Activated CD4-positive, alpha-beta T cell treated with anti-CD3 and anti-CD28 coated beads for 4 hours (primary cell): ENCODE measurements around the gene RASD2.

ENCODE experiments used
- DNase-seq, 2 donors: peaks; one replicate each; pipeline ENCODE4 v3.0.0-alpha.2; 2020

RASD2 gene

GRCh38 chr22:35587896-35588295 lies 47.3 kb downstream of the RASD2 start:
- DNase-seq = no peak

DNA sequence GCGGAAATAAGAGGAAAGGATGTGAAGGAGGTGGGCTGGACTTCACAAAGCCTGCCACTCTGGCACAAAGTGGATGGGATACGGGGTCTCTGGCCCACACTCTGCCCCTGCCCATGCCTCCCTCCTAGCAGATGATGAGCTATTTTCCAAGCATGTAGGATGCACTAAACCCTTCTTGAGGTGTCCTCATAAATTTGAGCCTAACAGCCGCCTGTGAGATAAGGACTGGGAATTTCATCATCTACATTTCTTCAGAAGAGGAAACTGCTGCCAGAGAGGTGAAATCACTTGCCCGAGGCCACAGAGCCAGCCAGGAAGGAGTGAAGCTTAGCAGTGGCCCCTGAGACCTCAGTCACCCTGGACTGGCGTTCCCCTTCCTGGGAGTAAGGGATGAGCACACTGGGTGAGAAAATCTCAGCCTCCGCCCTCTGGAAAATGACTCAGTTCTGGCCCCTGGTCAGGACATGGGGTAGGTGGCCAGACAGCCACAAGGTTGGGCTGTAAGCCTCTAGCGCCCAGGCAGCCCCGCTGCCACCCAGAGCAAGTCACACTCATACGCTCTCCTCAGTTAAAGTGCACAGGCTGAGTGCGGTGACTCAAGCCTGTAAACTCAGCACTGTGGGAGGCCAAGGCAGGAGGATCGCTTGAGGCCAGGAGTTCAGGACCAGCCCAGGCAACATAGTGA lies 48.6 kb downstream of the RASD2 start:
- DNase-seq = no peak

DNA sequence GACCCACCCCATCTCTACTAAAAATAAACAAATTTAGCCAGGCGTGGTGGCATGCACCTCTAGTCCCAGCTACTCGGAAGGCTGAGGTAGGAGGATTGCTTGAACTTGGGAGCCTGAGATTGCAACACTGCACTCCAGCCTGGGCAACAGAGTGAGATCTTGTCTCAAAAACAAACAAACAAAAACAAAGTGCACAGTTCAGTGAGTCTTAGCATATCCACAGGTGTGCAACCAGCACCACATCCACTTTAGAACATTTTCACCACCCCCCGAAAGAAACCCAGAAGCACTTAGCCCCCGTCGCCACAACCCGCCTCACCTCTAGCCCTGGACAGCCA lies 49.1 kb downstream of the RASD2 start:
- DNase-seq = no peak

DNA sequence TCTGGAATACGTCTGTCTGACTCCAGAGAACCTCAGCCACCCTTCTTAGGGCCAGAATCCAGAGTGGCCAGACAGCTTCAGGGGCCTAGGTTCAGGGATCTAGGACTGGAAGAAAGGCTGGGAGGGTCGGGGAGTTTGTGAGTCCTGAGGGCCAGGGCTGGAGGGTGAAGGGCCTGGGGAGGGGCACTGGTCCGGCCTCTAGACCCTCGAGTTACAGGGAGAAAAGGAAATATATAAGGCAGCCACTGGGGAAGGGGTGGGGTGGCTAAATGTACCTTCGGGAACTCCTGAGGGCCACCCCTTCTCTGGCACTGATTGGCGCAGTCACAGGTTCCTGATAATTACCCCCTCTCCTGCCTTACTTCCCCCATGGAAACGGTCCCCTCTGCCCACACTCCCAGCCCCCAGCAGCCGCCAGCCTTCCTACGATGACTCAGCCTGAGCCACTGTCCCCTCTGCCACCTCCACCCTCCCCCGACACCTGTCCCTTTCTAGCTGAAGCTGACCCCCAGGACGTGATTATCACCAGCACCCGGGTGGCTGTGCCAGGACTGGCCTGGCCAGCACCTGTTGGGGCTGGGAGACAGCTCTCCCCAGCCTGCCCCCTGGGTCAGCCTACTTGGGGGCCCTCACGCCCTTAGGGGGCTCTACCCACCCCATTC lies 50.1 kb downstream of the RASD2 start:
- no peak for DNase-seq

DNA sequence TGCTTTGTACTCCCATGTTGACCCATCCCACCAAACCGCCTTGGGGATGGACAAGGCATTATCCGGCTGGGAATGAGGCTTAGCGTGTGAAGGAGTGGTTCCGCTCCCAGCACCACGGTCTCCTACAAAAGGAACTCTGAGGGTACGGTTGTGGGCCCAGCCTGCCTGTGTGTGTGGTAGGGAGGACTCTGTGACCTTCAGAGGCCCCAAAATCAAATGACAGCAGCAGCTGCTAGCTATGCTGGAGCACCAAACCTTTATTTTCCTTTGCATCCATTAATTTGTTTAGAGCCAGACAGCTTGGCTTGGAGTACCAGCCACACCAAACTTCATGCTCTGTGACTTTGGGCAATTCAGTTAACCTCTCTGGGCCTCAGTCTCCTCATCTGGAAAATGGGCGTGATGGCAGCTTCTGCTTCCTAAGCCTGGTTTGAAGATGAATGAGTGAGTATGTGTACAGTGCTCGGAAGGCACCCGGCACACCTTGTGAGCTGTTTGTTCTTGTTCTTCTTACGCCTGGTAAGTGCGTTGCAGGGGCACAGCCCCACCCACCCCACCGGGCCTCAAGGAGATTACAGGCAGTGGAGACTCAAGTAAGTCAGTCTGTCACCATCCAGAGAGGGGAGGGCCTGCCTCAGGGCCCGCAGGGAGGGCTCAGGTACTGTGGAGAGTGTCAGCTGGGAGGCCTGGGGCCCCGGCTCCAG lies 51.2 kb downstream of the RASD2 start:
- no peak for DNase-seq

- no peak for DNase-seq
These were observed 51.9 kb downstream of the RASD2 start for GRCh38 chr22:35592418-35592967.

- no peak for DNase-seq
These were observed 52.6 kb downstream of the RASD2 start for GRCh38 chr22:35593071-35593890.

DNA sequence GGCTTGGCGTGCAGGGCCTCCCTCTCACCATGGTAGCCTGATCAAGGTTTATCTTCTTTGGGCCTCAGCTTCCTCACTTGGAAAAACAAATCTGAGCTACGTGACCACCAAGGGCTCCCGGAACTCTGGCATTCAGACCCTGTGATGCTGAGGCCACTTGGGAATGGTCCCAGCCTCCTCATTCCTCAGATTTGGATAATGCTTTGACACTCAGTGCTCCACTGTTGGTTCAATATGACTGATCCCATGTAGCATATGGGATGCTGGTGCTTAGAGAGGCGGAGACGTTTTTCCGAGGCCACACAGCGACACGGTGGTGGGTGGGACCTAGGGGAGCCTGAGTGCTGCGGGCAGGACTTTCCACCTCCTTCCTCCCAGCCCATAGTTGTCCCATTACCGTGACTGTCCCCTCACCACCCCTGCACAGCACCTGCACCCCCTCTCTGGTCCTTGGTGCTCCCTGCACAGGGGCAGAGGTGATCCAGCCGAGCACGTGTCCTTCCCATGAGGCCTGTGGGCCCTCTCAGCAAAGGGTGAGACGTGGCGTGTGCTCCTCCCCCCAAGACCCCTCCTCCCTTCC lies 53.4 kb downstream of the RASD2 start:
- DNase-seq = no peak

DNA sequence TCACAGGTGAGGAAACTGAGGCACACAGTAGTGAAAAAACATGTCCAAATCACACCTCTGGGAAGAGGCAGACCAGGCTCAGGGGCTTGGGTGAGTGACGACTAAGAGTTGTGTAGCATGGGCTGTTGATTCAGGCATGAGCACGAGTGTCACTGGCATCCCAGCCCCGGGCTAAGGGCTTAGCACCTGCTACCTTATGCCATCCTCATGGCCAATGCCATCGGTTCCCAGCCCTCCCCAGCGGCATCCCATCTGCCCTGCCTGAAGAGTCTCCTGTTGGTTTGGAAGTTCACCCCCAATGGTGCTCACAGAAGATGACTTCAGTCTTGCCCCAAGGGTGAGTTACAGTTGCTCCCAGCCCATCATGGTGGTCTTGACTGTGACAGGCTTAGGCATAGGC lies 54.1 kb downstream of the RASD2 start:
- DNase-seq = no peak

DNA sequence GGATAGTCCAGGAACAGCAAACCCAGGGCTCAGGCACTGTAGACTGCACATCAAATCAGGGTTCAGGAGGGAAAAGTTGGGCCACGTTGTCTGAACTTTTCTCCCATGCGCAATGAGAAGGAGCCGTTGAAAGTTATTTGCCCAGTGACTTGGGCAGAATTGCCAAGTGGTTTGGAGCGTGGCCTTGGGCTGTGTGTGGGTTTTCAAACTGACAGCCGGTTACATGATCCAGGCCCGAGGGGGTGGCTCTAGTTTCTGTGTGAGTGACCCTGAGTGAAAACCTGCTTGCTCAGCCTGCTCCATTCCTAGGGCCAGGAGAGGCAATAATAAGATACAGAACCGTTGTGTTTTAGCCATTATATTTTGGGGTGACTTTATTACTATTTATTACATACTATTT lies 56.2 kb downstream of the RASD2 start:
- no peak for DNase-seq

GRCh38 chr22:35597692-35598395 lies 57.2 kb downstream of the RASD2 start:
- DNase-seq = no peak

DNA sequence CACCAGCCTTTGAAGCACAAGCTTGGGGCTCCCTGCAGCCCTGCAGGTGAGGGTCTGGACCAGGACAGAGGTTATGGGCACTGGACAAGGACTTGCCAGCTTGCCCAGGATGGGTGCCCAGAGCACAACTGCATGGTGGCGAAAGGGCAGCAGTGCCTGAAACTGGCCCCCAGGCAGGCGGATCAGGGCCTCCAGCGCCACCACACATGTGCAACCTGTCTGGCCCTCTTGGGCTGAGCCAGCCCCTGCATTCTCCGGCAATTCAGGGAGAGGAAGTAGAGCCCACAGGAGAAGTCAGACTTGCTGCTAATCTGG lies 57.7 kb downstream of the RASD2 start:
- no peak for DNase-seq

- DNase-seq = no peak
These were observed 58.7 kb downstream of the RASD2 start for GRCh38 chr22:35599364-35599763.

DNA sequence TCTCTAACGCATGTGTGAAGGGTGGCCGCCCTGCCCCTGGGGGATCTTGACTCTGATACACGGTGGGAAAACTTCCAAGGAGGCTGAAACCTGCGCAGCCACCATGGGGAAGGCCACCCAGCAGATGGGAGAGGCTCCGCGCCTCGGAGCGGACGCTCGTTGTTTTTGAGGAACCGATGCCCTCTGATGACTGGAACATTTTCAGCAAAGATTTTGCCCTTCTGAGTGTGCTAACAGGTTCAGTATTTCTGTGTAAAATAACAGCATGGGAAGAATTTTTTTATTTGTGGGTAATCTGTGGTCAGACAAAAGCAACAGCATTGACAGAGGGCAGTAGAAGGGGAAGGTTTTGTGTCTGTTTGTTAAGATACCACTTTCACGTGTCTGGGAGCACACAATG lies 59.8 kb downstream of the RASD2 start:
- DNase-seq = no peak

GRCh38 chr22:35601013-35601580 lies 60.5 kb downstream of the RASD2 start:
- no peak for DNase-seq

GRCh38 chr22:35601743-35602615 lies 61.3 kb downstream of the RASD2 start:
- no peak for DNase-seq
